ENCODE results near the gene HERC2.
A peak's percentile ranks its signal among the peaks of the same experiment; 100 is the strongest.

The HERC2 gene

DNA sequence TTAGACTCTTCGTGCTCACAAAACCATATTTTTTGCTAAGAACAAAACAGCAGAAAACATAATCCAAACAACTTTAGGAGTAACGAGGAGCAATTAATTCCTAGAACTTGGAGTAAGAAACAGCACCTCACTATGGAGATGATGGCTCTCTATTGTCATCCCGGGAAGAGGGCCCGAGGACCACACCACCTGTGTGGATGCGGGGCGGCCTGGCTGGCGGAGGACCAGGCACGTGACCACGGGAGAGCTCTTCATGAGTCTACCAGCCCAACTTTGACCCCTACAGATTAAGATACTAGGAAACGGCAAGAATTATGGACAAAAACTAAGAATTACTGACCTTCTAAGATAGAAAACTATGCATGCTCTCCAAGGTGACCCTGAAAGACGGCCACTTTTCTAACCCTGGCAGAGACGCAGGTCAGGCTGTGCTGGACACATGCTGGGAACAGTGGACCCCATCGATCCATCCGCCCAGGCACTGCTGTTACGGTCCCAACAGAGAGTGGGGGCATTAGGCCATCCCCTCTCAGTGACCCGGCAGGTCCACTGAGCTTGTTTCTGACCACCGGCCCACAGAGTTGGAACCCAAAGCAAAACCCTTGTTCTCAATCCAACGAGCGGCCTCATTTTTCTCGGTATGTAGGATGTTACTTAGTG lies 209.7 kb downstream of the HERC2 start:
- H3K4me3 ChIP-seq (replicated peaks; ENCODE audit: low read depth, low read length), result no peak overlapping the region
- TF ChIP-seq CTCF (IDR thresholded peaks at IDR 0.05; ENCODE audit: low read depth, low read length, missing control alignments), result no peak
- DNase-seq (ENCODE audit: extremely low read depth, low read depth), result no peak

DNA sequence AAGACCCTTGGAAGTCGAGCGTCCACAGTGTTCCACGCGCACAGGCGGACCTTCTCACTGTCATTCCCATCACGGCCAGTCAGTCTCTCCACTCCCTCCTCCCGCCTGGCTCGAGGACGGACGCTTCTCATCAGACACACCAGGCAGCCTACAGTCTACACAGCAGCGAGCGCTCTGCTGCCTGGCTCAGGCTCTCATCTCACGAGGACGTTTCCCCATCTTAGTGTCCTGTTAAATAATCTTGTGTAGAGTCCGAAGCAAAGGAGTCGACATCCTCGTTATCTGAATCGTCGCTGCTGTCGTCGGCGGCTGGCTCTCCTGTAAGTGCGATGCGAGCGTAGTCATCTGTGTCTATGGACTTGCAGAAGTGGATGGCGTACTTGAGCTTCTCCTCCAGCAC lies 210.4 kb downstream of the HERC2 start:
- no peak for TF ChIP-seq CTCF (IDR thresholded peaks at IDR 0.05; ENCODE audit: low read depth, low read length, missing control alignments)
- DNase-seq (ENCODE audit: extremely low read depth, low read depth), result no peak
- no peak overlapping the region for H3K4me3 ChIP-seq (replicated peaks; ENCODE audit: low read depth, low read length)

DNA sequence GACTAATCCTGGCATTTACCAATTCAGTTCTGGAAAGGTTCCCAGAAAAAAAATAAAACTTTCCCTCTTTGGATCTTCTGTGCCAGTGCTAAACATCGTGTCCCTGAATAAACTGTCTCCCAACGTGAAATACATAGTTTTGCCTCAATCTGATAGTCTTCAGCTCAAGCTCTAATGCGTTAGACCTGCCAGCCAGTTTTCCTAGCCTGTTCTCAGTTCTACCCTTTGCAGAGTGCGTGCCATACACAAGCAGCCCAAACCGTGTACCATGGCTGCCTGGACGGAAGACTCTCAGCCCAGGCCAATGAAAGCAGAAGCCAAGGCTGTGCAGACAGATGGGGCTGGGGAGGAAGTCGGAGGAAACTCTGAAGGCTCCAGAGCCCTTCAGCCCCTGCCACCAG lies 211.5 kb downstream of the HERC2 start:
- H3K4me3 ChIP-seq (replicated peaks; ENCODE audit: low read depth, low read length), result no peak overlapping the region
- no peak for DNase-seq (ENCODE audit: extremely low read depth, low read depth)
- no peak for TF ChIP-seq CTCF (IDR thresholded peaks at IDR 0.05; ENCODE audit: low read depth, low read length, missing control alignments)

- DNase-seq (ENCODE audit: extremely low read depth, low read depth), result no peak
- no peak for TF ChIP-seq CTCF (IDR thresholded peaks at IDR 0.05; ENCODE audit: low read depth, low read length, missing control alignments)
- no peak overlapping the region for H3K4me3 ChIP-seq (replicated peaks; ENCODE audit: low read depth, low read length)
Observed at GRCh38 chr15:28109626-28110455, 212.1 kb downstream of the HERC2 start.

GRCh38 chr15:28107904-28108275 lies 214.1 kb downstream of the HERC2 start:
- DNase-seq (ENCODE audit: extremely low read depth, low read depth), result no peak
- no peak overlapping the region for H3K4me3 ChIP-seq (replicated peaks; ENCODE audit: low read depth, low read length)
- TF ChIP-seq CTCF (IDR thresholded peaks at IDR 0.05; ENCODE audit: low read depth, low read length, missing control alignments), result no peak

DNA sequence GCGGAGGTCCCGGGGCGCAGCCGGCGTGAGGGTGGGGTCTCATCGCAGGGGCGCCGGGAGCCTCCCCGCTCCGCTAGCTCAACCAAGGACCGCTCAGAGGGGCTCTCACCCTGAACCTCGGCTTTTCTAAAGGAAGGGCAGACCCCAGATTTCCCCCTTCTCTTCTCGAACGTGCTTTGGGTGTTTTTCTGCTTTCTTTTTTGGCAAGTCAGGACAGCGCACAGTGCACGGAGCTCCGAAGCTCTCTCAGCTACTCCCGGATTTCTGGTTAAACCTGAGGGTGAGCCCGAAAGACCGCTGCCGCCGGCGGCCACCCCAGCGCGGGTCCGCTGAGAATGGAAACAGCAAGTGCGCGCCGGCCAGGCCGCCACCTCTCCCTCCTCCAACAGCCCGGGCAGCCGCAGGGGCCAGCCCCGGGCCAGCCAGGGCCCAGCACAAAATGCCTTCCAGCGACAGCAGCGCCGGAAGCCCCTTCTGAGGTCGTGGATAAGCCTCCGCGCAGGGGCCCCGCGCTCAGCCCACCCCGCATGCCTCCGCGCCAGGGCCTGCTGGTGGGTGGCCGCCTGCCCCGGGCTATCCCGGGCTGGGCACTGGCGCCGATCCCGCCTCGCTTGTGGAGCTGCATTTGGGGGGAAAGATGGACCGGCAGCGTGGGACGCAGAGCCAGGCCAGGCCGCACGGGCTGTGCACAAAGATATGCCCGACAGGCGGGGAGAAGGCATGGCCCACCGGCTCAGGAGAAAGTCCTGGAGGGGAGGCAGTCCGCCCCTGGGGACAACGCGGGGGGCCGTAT lies 214.7 kb downstream of the HERC2 start:
- no peak for DNase-seq (ENCODE audit: extremely low read depth, low read depth)
- H3K4me3 ChIP-seq (replicated peaks; ENCODE audit: low read depth, low read length), result peak overlapping the region; percentile 44
- no peak for TF ChIP-seq CTCF (IDR thresholded peaks at IDR 0.05; ENCODE audit: low read depth, low read length, missing control alignments)

Measured in HFF-Myc (cell line).